K562 (cell line): ENCODE results near the gene EPOP. TPM values are rescaled to one million over a fixed set of nuclear protein-coding genes. Genes with fewer than 3 reads are reported as not detected.

Experiments used
- GATA2 ChIP-seq: sonication (generic); formaldehyde crosslinking; IDR thresholded peaks from 2 replicates; pipeline ENCODE4 v1.4.0; 2020; ENCODE audit warnings: mild to moderate bottlenecking, missing genetic modification reagents
- VEZF1 ChIP-seq: fragments of 200-800 bp; sonication (Bioruptor generic); IDR thresholded peaks from 2 replicates; pipeline ENCODE4 v1.6.1; 2017; ENCODE audit warnings: missing genetic modification characterization, missing compliant biosample characterization
- ZBTB17 ChIP-seq: fragments of 450-650 bp; formaldehyde crosslinking; IDR thresholded peaks from 2 replicates; pipeline ENCODE4 v1.4.0; 2020; ENCODE audit warnings: mild to moderate bottlenecking
- ZNF146 ChIP-seq: IDR thresholded peaks from one replicate; pipeline ENCODE4 v1.6.1; 2018; ENCODE audit warnings: missing compliant biosample characterization; ENCODE audit not compliant: unreplicated experiment
- ZNF263 ChIP-seq: sonication (generic); formaldehyde crosslinking; IDR thresholded peaks from 2 replicates; pipeline ENCODE4 v1.8.0; 2022; ENCODE audit warnings: mild to moderate bottlenecking, missing genetic modification reagents, borderline replicate concordance
- polyA plus RNA-seq, 8 experiments: library from polyadenylated mRNA; depleted of rRNA in 4 of 8; stranded (reverse) in 5 of 8; unstranded in 3 of 8; fragments of >200 nt; fragmentation: Nextera tagmentation in 2 of 8; fragmentation: Illumina TruSeq in 1 of 8; extraction: Ambion mirVana in 2 of 8; extraction: Trizol in 1 of 8; gene quantifications; 2 replicates each; pipeline versions ENCODE4 v1.2.1 to v1.2.3, GENCODE V29; 2011 to 2014; ENCODE audit warnings: inconsistent platforms in 1 of 8, missing spikeins in 1 of 8
- total RNA-seq, 7 experiments: library from RNA; depleted of rRNA in 6 of 7; stranded (reverse); fragments of >200 nt in 6 of 7; fragmentation: Illumina TruSeq in 2 of 7; extraction: Trizol in 2 of 7; gene quantifications; 2 replicates each; pipeline versions ENCODE4 v1.2.1 to v1.2.3, GENCODE V29; 2011 to 2021; ENCODE audit warnings: low replicate concordance in 1 of 7
- TF ChIP-seq, protein P1 (sequence below): sonication (generic); formaldehyde crosslinking; IDR thresholded peaks from 2 replicates; pipeline ENCODE4 v1.8.1; 2022; ENCODE audit warnings: missing genetic modification reagents
- TF ChIP-seq, protein P2 (sequence below): fragments of 450-650 bp; formaldehyde crosslinking; IDR thresholded peaks from 2 replicates; pipeline ENCODE4 v1.4.0; 2020; ENCODE audit warnings: mild to moderate bottlenecking, moderate library complexity
- TF ChIP-seq, protein P3 (sequence below): sonication (generic); formaldehyde crosslinking; IDR thresholded peaks from 2 replicates; pipeline ENCODE4 v1.9.0; 2022; ENCODE audit warnings: mild to moderate bottlenecking, missing genetic modification reagents

Gene EPOP
- total and polyA plus RNA-seq, 9 of the 15 experiments (the other 6 are each of a cell fraction or from before 2014, with no cell fraction given) = 0.41 to 10.6 (median 4.6) TPM

DNA sequence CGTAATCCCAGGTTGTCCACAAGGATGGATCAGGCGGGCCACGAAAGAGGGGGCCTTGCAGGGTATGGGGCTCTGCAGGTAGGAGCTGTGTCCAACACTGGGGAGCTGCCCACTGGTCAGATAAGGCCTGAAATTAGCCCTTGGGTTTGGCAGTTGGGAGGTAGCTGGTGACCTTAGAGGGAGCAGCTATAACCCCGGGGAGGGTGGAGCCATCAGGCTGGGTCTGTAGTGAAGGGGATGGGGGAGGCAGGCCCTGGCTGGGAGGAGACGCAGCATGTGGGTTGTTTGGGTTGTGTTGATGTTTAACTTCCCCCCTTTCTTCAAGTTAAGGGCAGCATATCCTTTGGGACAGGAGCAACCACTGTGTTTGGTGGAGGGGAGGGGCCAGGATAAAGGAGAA, 36.2 kb upstream of the EPOP start (continued):
- TF ChIP-seq ZNF146 (CRISPR knock-in tag) (no peak), VEZF1 (CRISPR knock-in tag) (0 out of 2 replicates have a peak, but pooled peaks have one; percentile 24), ZNF263 (CRISPR knock-in tag) (no peak), ZBTB17 (CRISPR knock-in tag) (no peak), GATA2 (CRISPR knock-in tag) (no peak)
- TF ChIP-seq, protein P1, sequence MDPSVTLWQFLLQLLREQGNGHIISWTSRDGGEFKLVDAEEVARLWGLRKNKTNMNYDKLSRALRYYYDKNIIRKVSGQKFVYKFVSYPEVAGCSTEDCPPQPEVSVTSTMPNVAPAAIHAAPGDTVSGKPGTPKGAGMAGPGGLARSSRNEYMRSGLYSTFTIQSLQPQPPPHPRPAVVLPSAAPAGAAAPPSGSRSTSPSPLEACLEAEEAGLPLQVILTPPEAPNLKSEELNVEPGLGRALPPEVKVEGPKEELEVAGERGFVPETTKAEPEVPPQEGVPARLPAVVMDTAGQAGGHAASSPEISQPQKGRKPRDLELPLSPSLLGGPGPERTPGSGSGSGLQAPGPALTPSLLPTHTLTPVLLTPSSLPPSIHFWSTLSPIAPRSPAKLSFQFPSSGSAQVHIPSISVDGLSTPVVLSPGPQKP (CRISPR knock-in tag) = no peak
- TF ChIP-seq, protein P2, sequence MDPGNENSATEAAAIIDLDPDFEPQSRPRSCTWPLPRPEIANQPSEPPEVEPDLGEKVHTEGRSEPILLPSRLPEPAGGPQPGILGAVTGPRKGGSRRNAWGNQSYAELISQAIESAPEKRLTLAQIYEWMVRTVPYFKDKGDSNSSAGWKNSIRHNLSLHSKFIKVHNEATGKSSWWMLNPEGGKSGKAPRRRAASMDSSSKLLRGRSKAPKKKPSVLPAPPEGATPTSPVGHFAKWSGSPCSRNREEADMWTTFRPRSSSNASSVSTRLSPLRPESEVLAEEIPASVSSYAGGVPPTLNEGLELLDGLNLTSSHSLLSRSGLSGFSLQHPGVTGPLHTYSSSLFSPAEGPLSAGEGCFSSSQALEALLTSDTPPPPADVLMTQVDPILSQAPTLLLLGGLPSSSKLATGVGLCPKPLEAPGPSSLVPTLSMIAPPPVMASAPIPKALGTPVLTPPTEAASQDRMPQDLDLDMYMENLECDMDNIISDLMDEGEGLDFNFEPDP (CRISPR knock-in tag) = no peak
- TF ChIP-seq, protein P3, sequence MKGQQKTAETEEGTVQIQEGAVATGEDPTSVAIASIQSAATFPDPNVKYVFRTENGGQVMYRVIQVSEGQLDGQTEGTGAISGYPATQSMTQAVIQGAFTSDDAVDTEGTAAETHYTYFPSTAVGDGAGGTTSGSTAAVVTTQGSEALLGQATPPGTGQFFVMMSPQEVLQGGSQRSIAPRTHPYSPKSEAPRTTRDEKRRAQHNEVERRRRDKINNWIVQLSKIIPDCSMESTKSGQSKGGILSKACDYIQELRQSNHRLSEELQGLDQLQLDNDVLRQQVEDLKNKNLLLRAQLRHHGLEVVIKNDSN (CRISPR knock-in tag) = no peak
